CD4-positive, alpha-beta T cell treated with Interleukin-17A for 4 hours (primary cell): ENCODE results near the gene ACSM4.
"Not testable (repeated sequence)": the region's sequence is repeated elsewhere in the genome, so short reads cannot be mapped to it uniquely, and the experiment has no call there.

ENCODE experiments used
- DNase-seq: peaks from one replicate; pipeline ENCODE4 v3.0.0-alpha.2; 2020; ENCODE audit warnings: mixed read lengths

Gene ACSM4, protein sequence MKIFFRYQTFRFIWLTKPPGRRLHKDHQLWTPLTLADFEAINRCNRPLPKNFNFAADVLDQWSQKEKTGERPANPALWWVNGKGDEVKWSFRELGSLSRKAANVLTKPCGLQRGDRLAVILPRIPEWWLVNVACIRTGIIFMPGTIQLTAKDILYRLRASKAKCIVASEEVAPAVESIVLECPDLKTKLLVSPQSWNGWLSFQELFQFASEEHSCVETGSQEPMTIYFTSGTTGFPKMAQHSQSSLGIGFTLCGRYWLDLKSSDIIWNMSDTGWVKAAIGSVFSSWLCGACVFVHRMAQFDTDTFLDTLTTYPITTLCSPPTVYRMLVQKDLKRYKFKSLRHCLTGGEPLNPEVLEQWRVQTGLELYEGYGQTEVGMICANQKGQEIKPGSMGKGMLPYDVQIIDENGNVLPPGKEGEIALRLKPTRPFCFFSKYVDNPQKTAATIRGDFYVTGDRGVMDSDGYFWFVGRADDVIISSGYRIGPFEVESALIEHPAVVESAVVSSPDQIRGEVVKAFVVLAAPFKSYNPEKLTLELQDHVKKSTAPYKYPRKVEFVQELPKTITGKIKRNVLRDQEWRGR

DNA sequence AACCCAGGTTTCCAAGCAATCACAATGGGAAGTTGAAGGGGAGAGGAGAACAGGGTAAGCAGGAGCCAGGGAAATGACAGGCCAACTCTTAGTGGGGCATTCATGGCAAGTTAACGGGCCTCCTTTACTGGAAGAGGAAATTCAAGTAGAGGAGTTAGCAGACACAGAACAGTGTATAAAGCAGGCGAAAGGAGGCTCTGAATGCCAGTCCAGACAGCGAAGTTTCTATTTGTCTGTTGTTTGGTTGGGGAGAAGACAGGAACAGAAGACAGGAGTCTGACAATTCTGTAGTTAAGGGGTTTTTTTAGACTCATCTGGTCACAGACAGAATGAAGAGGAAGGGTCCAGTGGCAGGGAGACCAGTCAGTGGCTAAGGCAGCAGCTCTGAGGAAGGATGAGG, at the start of gene ACSM4:
Gene ACSM4, plus strand, starts transcription at position 301 of the 400 bp plus-strand sequence. CDS start 260 bp downstream, outside the sequence.
- DNase-seq = no peak

DNA sequence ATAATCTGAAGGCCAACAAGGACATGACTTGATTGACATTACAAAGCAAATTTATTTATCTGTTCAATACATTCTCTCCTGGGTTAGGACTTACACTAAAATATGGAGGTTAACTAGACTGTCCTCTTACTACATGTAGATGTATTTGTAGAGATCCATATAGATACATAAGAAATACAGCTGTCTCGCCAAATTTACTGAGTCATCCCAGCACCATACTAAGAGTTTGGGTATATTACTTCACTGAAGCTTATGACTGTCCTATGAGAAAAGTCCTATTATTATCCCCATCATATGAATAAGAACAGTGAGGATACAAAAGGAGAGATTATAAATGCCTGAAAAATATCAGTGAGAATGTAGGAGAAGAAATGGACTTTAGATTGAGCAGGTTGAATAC, 44.8 kb upstream of the ACSM4 start:
- DNase-seq = no peak

DNA sequence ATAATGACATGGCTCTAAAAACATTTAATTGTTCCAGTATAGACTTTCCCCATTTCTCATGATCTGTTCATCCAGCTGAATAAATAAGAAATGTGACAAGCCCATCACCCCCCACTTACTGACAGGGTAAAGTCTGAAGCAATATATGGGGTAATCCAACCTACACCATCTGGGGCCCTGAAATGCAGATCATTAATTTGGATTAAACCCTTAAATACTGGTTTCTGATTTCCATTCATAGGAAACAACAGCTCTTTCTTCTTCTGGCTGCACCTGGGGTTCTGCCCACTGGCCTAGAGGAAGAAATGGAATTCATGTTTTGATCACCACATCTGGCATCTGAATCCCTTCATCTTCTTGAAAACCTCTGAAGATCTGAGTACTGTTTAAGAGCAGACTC, 39.3 kb upstream of the ACSM4 start:
- DNase-seq = no peak

DNA sequence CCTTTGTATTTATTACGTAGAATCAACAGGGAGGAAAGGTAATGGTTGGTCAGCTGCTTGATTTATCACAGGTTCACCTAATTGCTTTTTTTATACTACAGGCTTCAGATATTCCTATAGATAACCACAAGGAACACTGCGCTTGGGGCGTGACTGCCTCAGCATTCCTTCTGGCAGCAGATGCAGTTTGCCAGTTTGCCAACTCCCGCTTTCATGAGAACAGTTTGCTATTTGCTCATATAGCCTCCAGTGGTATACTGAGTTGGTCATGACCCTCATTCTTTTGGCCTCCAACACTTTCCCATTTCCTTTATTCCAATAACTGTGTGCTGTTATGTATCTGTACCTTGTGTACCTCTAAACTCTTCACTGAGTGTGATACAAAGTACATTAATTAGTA, 38.6 kb upstream of the ACSM4 start:
- DNase-seq = no peak

DNA sequence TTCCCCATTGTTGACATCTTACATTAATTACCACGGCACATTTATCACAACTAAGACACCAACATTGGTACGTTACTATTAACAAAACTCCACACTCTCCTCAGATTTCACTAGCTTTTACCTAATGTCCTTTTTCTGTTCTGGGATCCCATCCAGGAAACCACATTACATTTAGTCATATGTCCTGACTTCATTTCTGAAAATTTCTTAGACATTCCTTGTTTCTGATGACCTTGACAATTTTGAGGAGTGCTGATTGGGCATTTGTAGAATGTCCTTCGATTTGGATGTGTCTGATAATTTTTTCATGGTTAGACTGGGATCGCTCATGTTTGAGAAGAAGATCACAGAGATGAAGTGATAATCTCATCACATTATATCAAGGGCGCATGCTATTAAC, 34.6 kb upstream of the ACSM4 start:
- no peak for DNase-seq

DNA sequence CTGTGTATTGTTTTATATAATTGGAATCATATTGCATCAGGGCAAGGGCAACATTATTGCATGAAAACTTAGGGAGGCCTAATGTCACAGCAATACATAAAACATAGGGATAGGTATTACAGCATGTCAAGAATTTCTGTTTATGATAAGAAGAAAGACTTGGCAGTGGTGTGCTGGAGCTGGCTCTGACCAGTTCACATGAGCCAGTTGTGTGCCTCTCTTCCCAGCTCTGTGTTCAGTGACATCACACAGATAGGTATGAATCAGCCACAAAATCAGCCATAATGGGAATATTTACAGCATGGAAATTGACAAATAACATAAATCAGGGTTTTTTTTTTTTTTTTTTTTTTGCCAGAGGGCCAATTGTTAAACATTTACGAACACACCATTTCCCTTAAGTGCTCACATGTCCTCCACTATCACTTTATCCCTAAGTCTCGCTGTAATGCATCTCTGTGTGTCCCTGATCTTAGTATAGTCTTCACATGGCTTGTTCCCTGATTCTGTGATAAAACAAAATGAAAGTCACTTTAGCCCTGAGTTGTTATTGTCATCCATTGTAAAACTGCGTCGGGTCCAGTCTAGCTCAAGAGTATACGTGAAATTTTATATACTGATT, 31.9 kb upstream of the ACSM4 start:
- DNase-seq = no peak

DNA sequence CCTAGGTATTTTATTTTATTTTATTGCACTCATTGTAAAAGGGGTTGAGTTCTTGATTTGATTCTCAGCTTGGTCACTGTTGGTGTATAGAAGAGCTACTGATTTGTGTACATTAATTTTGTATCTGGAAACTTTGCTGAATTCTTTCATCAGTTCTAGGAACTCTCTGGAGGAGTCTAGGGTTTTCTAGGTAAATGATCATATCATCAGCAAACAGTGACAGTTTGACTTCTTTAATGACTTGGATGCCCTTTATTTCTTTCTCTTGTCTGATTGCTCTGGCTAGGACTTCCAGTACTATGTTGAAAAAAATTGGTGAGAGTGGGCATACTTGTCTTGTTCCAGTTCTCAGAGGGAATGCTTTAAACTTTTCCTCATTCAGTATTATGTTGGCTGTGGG, 28.4 kb upstream of the ACSM4 start:
- DNase-seq = not testable (repeated sequence)

DNA sequence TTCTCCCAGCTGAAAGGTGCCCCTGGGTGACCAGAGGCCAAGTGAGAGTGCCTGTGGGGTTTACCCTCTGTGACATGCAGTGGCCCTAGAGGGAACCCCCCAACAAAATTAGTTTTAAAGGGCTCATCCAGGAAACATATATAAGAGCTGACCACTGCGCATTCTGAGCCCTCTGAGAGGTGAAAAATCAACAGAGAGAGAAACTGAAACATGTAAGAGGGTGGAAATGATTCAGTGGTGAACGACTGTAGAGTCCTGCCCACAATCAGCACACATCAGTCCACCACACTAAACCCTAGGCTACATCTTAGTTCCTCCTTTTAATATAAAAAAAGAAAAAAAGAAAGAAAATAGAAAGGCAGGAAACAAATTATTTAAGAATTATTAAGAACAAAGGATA, 21.0 kb upstream of the ACSM4 start:
- no peak for DNase-seq

DNA sequence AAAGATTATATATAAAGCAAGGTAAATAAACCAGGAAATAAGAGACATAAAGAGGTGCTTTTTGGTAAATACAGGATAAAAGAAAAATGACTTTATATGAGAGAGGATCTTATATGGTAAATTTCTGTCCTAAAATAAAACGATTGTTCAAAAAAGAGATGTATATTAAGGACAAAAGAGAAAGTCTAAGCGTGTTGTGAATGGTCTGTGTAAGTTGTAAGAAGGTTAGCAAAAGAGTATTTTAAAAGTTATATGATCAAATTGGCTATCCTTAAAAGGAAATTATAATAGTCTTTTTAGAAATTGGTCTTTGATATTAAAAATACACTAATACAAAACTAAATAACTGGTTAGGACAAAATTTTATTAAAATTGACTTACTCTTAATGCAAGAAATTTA, 14.1 kb upstream of the ACSM4 start:
- DNase-seq = no peak

DNA sequence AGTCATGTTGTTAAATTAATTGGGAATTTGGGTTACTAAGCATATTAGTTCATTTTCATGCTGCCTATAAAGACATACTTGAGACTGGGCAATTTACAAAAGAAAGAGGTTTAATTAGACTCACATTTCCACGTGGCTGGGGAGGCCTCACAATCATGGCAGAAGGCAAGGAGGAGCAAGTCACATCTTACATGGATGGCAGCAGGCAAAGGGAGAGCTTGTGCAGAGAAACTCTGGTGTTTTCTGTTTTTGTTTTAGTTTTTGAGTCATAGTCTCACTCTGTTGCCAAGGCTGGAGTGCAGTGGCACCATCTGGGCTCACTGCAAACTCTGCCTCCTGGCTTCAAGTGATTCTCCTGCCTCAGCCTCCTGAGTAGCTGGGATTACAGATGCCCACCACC, 13.3 kb upstream of the ACSM4 start:
- not testable (repeated sequence) for DNase-seq

DNA sequence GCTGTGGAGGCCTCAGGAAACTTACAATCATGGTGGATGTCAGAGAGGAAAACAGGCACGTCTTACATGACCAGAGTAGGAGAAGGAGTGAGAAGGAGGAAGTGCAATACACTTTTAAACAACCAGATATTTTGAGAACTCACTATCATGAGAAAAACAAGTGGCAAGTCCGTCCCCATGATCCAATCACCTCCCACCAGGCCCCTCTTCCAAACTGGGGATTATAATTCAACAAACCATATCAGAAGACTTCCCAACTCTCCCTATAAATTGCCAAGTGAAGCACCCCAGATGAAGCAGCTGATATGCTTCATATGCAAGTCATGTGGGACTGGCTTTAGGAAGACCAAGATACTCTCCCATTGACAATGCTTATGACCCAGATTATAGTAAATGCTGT, 11.6 kb upstream of the ACSM4 start:
- DNase-seq = no peak

DNA sequence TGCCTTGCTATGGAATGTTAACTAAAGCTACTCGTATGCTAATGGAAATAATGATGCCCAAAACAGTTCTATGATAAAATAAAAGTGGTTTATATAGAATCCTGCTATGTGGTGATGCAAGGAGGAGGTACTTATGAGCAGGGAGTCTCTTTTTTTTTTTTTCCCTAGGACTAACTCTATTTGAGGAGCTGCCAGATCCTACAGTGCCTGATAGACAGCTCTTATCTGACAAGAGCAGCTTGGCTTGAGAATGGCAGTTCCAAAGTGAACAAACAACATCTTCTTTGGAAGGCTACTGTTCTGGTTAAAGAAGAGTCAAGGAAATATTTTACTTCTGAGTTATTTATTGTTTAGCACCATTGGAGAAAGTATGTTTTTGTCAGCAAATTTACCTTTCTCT, 10.2 kb upstream of the ACSM4 start:
- no peak for DNase-seq

DNA sequence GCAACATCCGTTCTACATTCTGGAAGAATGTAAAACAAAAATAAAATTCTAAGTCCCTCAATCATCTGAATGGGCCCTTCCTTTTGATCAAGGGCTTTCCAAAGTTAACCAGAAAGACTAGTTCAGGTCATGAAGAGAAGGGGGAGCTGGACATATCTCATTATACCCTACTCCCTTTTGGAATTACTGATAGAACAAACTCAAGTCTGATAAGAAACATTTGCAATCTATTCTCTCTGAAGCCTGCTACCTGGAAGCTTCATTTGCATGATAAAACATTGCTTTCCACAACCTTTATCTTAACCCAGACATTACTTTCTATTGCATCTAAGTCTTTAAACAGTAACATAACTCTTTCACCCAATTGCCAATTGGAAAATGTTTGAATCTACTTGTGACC, 8.3 kb upstream of the ACSM4 start:
- DNase-seq = no peak

DNA sequence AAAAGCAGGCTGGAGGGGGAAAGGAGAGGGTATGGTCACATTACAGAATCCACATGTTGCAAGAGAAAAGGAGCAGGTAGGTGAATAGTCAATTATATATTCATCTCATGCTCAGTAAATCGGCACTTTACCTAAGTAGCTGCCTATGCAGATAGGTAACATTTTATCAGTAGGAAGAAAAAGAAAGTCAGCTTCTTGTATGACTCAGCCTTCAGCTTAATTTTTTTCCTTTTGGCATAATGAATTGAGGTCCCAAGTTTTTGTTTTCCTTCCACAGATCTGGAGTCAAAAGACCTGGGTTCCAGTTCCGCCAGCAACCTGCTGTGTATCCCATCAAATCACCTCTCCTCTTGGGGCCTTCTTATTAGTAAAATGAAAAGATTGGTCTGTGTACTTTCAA, 6.0 kb upstream of the ACSM4 start:
- DNase-seq = no peak

DNA sequence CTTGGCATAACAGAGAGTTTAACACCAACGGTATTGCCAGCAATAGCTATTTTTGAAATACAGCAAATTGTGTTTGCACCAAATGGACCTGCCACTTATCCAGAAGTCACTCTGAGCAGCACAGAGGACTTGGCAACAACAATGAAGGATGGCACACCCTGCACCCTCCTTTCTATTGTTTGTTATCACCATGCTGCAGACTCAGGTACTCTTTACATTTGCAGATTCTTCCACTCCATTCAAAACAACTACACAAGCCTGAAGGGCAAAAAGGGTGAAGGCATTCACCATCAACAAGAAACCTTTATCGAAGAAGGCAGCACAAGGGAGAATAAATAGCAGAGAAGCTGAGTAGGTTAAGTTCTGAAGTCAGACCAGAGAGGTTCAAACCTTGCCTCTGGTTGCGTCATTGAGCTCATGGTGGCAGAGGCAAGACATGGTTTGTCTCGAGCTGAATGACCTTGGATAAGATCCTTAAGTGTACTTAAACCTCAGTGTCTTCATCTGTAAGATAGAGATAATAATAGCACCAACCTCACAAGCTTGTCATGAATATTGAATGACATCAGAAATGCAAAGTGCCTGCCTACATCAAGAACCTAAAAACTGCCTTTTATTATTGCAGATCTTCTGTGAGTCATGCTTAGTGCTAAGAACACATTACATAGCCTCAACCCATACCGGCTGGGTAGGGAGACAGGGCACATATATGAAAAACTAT, 1.4 kb upstream of the ACSM4 start:
- DNase-seq = no peak

DNA sequence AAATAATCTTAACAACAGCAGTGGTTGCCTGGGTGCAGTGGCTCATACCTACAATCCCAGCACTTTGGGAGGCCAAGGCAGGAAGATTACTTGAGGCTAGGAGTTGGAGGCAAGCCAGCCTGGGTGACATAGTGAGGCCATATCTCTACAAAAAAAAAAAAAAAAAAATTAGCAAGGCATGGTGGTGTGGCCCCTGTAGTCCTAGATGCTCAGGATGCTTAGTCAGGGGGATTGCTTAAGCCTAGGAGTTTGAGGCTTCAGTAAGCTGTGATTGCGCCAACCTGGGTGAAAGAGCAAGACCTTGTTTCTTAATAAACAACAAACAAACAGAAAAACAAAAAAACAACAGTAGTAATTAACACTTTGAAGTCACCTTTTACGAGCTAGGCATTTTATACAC, 642 bp upstream of the ACSM4 start:
- no peak for DNase-seq

DNA sequence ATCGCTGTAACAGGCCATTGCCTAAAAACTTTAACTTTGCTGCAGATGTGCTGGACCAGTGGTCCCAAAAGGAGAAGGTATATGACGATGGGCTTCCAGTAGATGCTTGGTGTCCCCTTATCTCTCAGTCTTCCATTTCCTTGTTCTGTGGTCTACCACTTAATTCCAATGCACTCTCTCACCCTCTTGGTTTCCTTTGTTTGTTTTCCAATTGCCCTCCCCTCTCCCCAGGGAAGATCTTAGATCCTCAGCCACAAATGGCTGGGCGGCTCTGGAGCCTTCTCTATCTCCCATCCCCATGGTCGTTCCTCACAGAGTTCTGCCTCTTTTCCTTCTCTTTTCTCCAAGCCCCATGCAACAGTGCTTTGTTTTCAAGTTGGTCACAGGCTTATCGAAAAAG, 584 bp downstream of the ACSM4 start:
- DNase-seq = no peak

DNA sequence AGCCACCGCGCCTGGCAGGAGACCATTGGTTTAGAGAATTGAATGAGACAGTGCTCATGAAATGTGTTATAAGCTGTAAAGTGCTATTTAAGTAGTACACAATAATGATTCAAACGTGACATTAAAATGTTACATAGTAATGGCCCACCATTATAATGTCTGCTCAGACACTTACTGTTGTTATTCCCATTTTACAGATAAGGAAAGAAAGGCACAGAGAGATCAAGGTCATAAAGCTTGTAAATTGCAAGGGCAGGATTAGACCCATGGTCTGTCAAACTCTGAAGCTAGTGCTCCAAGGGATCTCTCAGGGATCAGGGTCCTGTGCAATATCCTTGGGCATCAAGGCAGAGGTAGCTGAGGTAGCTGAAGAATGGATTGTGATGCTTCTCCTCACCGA, 6.2 kb downstream of the ACSM4 start:
- DNase-seq = no peak

DNA sequence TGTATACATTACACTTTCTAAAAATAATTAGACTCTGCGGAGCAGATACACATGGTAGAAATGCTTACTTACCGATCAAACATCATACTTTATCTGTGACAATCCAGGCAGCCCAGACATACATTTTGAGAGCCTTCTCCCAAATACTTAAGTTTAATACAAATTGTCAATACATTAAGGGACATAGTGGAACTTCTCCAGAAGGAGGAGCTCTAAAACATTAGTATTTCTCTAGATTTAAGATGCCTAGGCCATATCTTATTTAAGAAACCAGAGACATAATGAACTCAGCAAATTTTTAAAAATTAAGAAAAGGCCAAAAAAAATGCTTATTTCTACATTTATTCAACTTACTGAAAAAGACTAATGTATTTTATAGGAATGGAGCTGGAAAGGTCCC, 16.1 kb downstream of the ACSM4 start:
- DNase-seq = no peak

DNA sequence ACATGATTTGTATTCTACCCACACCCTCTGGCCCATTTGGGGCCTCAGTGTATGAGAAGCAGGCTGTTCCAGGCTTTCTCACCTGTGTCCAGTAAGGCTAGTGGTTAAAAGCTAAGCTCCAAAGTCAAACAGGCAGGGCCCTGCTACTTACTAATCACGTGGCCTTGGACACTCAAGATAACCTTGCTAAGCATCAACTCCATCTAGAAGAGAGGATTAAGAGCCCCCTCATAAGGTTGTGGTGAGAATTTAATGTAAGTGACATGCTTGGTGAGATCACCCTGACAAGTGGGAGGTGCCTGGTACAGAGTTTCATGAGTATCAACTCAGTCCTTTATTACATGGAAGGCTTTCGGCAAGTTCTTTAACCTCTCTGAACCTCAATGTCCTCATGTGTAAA, 17.8 kb downstream of the ACSM4 start:
- no peak for DNase-seq

DNA sequence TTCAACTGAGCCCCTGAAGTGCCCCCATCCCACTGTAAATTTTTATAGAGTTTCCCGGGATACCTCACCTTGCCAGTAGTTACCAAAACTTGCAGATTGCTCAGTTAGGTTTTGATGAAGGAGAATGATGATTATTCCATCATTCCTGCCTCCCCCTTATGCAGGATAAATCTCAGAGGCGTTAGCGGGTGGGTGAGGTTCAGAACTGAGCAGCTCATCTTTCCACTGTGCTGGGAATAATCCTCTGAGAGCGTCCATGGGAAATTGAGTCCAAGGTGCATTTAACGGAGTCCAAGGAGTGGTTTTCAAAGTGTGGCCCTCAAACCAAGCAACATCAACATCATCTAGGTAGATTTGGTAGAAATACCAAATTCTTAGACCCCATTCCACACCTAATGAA, 18.7 kb downstream of the ACSM4 start:
- no peak for DNase-seq

DNA sequence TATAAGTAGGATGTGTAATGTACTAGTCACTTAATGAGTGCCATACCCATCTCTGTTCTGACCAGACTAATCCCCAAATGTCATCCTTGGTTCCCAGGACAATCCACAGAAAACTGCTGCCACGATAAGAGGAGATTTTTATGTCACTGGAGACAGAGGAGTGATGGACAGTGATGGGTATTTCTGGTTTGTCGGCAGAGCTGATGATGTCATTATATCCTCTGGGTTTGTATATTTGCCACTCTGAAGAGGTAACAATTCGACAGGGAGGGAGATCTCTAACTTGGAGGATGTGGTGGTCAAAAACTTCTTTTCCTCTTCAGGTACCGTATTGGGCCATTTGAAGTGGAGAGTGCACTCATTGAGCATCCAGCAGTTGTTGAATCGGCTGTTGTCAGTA, 20.3 kb downstream of the ACSM4 start:
- no peak for DNase-seq

DNA sequence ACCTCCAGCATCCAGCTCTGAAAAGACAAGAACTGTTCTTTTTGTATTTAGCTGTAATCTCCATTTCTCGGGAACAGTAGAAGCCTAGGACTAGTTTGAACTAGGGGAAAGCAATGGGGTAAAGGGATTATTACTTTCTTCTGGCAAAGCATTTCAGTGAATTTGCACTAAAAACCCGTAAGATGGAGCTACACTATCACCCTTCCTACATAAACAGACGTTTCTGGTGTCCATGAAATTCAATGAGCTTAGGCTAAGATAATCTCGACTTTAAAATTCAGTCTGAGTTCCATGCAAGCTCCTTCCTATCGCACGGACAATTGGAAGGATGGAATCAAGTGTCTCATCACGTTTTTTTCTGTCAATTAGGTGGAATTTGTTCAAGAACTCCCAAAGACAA, 24.0 kb downstream of the ACSM4 start:
- no peak for DNase-seq

DNA sequence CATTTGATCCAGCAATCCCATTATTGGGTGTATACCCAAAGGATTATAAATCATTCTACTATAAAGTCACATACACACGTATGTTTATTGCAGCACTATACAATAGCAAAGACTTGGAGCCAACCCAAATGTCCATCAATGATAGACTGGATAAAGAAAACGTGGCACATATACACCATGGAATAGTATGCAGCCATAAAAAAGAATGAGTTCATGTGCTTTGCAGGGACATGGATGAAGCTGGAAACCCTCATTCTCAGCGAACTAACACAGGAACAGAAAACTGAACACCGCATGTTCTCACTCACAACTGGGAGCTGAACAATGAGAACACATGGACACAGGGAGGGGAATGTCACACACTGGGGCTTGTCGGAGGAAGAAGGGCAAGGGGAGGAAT, 33.9 kb downstream of the ACSM4 start:
- not testable (repeated sequence) for DNase-seq
